Gastrocnemius medialis (tissue), 4 donors: ENCODE measurements around the gene AGFG2. TPM values are rescaled to one million over a fixed set of nuclear protein-coding genes. Genes with fewer than 3 reads are reported as not detected.

Source experiments
- ATAC-seq, 2 donors: fragments of 150-250 bp; one replicate each; pipeline ENCODE4 v1.9.1; 2016
- DNase-seq, 2 donors: peaks; one replicate each; pipeline ENCODE4 v3.0.0-alpha.2; 2019
- H3K27ac ChIP-seq, 4 donors: fragments of 200-600 bp; sonication (generic); 1 replicate in 1 of 4; 2 replicates in 3 of 4; pipeline ENCODE4 v1.5.1; 2016 to 2018; ENCODE audit warnings: mild to moderate bottlenecking in 2 of 4, moderate library complexity in 1 of 4
- H3K27me3 ChIP-seq, 3 donors: fragments of 200-600 bp; sonication (generic) in 2 of 3; 1 replicate in 1 of 3; 2 replicates in 2 of 3; pipeline versions ENCODE4 v1.5.1 to v1.6.0; 2016 to 2019; ENCODE audit warnings: mild to moderate bottlenecking in 1 of 3, moderate library complexity in 1 of 3
- H3K36me3 ChIP-seq, 2 donors: fragments of 200-600 bp; sonication (generic) in 1 of 2; one replicate each; pipeline ENCODE4 v1.5.1; 2017 to 2018
- H3K4me1 ChIP-seq, 2 donors: fragments of 200-600 bp; sonication (generic) in 1 of 2; one replicate each; pipeline ENCODE4 v1.5.1; 2016 to 2017; ENCODE audit warnings: mild to moderate bottlenecking in 2 of 2
- H3K4me3 ChIP-seq, 4 donors: fragments of 200-600 bp; sonication (generic) in 3 of 4; 1 replicate in 1 of 4; 2 replicates in 3 of 4; pipeline ENCODE4 v1.5.1; 2016 to 2019; ENCODE audit warnings: mild to moderate bottlenecking in 2 of 4
- H3K9me3 ChIP-seq, 3 donors: fragments of 200-600 bp; sonication (generic) in 2 of 3; 1 replicate in 1 of 3; 2 replicates in 2 of 3; pipeline ENCODE4 v1.5.1; 2016 to 2019
- CTCF ChIP-seq, 5 experiments: fragments of 450-650 bp in 3 of 5; fragments of 200-600 bp in 2 of 5; sonication (generic) in 2 of 5; IDR thresholded peaks in 4 of 5; conservative IDR thresholded peaks in 1 of 5; 1 replicate in 4 of 5; 2 replicates in 1 of 5; pipeline ENCODE4 v1.5.1; 2016 to 2019; ENCODE audit warnings: antibody characterized with exemption in 5 of 5, mild to moderate bottlenecking in 3 of 5, moderate library complexity in 3 of 5
- POLR2A ChIP-seq, 2 donors: fragments of 450-650 bp; IDR thresholded peaks; one replicate each; pipeline ENCODE4 v1.6.1; 2017; ENCODE audit warnings: antibody characterized with exemption in 2 of 2, mild to moderate bottlenecking in 2 of 2, moderate library complexity in 2 of 2
- in situ Hi-C, 4 donors: fragments of 200-750 bp; cut with MboI; loops; one replicate each; pipeline versions ENCODE4 v1.15.0 to v1.8.0; 2017; ENCODE audit warnings: low sequenced_read_pairs in 4 of 4
- intact Hi-C: fragments of 100-400 bp; cut with DNase I; formaldehyde crosslinking; loops from one replicate; pipeline ENCODE4 v1.15.1; 2023; ENCODE audit warnings: low total_unique reads
- total RNA-seq, 4 donors: library from RNA; depleted of rRNA; stranded (reverse); fragments of >200 nt; gene quantifications; one replicate each; pipeline versions ENCODE4 v1.1.0 to v1.2.3, GENCODE V29; 2016

The AGFG2 gene
- total RNA-seq, 4 donors from 2014 or later = 10.7 to 16.4 (median 13.5) TPM

GRCh38 chr7:100614308-100614861, 75.4 kb downstream of the AGFG2 start:
- DNase-seq (no peak), ATAC-seq (no peak)
- intact Hi-C loops = loop anchor here (5.0 to 10.0 kb wide), 3 partner anchors 78 to 250 kb away; partner anchors contain the start of genes GIGYF1, POP7 and TRIP6
- H3K4me1 ChIP-seq = peaks cover 0 to 14% of the 10 kb centered on the region in 2 donors
- H3K27ac ChIP-seq = no peak overlapping the region
- no peaks in the 10 kb centered on the region for H3K27me3 ChIP-seq
- no peaks in the 10 kb centered on the region for H3K36me3 ChIP-seq
- in situ Hi-C loops = no loop called here
- no peaks in the 10 kb centered on the region for H3K9me3 ChIP-seq
- no peak for TF ChIP-seq CTCF (IDR thresholded peaks at IDR 0.05 in 4 of 5, conservative IDR thresholded peaks at IDR 0.05 in 1 of 5)
- TF ChIP-seq POLR2A (IDR thresholded peaks at IDR 0.05) = no peak
- no peak overlapping the region for H3K4me3 ChIP-seq

Other genes with a start within 250 kb of the AGFG2 start
- gene SPDYE3, start 231.5 kb upstream of the AGFG2 start, total RNA-seq = not detected
- 10 to 100 TPM; 11.8 to 32.4 (median 20.8) TPM for gene PILRB, start 181.1 kb upstream of the AGFG2 start, total RNA-seq
- 1 to 10 TPM in 3 of 4 donors, under 1 TPM in 1; 0.62 to 5.4 (median 2.0) TPM for gene PILRA, start 165.7 kb upstream of the AGFG2 start, total RNA-seq
- gene ZCWPW1, start 110.5 kb upstream of the AGFG2 start, total RNA-seq = 1 to 10 TPM; 1.6 to 8.5 (median 2.7) TPM
- 10 to 100 TPM; 23.5 to 39.9 (median 28.6) TPM for gene MEPCE, start 109.4 kb upstream of the AGFG2 start, total RNA-seq
- 10 to 100 TPM in 3 of 4 donors, 1 to 10 TPM in 1; 5.1 to 16.0 (median 13.0) TPM for gene PPP1R35, start 102.7 kb upstream of the AGFG2 start, total RNA-seq
- gene SPACDR, start 74.9 kb upstream of the AGFG2 start, total RNA-seq = under 1 TPM in 1 of 4 donors, not detected in 3; 0.29 TPM
- 10 to 100 TPM; 14.3 to 25.5 (median 21.2) TPM for gene TSC22D4, start 60.0 kb upstream of the AGFG2 start, total RNA-seq
- gene NYAP1, start 55.3 kb upstream of the AGFG2 start, total RNA-seq = under 1 TPM in 1 of 4 donors, not detected in 3; 0.29 TPM
- under 1 TPM in 1 of 4 donors, not detected in 3; 0.49 TPM for gene SAP25, start 34.7 kb downstream of the AGFG2 start, total RNA-seq
- 100 to 1,000 TPM in 1 of 4 donors, 10 to 100 TPM in 3; 71.1 to 105 (median 89.0) TPM for gene LRCH4, start 46.9 kb downstream of the AGFG2 start, total RNA-seq
- not detected for gene FBXO24, start 47.1 kb downstream of the AGFG2 start, total RNA-seq
- gene PCOLCE, start 63.2 kb downstream of the AGFG2 start, total RNA-seq = 10 to 100 TPM in 1 of 4 donors, 1 to 10 TPM in 3; 1.6 to 17.3 (median 5.7) TPM
- 1 to 10 TPM; 3.5 to 9.1 (median 4.6) TPM for gene MOSPD3, start 73.3 kb downstream of the AGFG2 start, total RNA-seq
- 1 to 10 TPM in 2 of 4 donors, not detected in 2; 1.0 to 1.3 TPM for gene TFR2, start 102.3 kb downstream of the AGFG2 start, total RNA-seq
- not detected for gene ACTL6B, start 117.2 kb downstream of the AGFG2 start, total RNA-seq
- gene GNB2, start 134.5 kb downstream of the AGFG2 start, total RNA-seq = 100 to 1,000 TPM; 108 to 163 (median 129) TPM
- gene GIGYF1, start 155.0 kb downstream of the AGFG2 start, total RNA-seq = 10 to 100 TPM; 16.4 to 21.1 (median 16.6) TPM
- gene POP7, start 166.9 kb downstream of the AGFG2 start, total RNA-seq = 10 to 100 TPM; 39.8 to 76.3 (median 63.0) TPM
- not detected for gene EPO, start 181.3 kb downstream of the AGFG2 start, total RNA-seq
- gene ZAN, start 194.4 kb downstream of the AGFG2 start, total RNA-seq = not detected